ENCODE results near the gene APBA1. TPM values are rescaled to one million over a fixed set of nuclear protein-coding genes. Genes with fewer than 3 reads are reported as not detected.

APBA1 gene
- total RNA-seq, 1 experiment from 2014 or later, result 0.05 TPM

- in situ Hi-C loops (cut with HindIII; ENCODE audit: low pct_unique_long_range_greater_than_20kb, low sequenced_read_pairs) (no loop called here), intact Hi-C loops (cut with micrococcal nuclease; ENCODE audit: unreplicated experiment) (no loop called here)
- ChIA-PET POLR2A (no interaction called here), CTCF (no interaction called here)
- H3K27ac ChIP-seq (ENCODE audit: low read length), result no peak overlapping the region
- H3K36me3 ChIP-seq (ENCODE audit: control insufficient read depth, insufficient read depth, low read length), result no peaks in the 10 kb centered on the region
- H3K27me3 ChIP-seq (ENCODE audit: control insufficient read depth, insufficient read depth, low read length), result no peaks in the 10 kb centered on the region
- no peak for DNase-seq (ENCODE audit: low read depth, low spot score)
- BruUV-seq (replicated peaks), result no TSS peak
- no peaks in the 10 kb centered on the region for H3K4me1 ChIP-seq (ENCODE audit: control insufficient read depth, insufficient read depth, low read length)
- no peak for ATAC-seq
- TF ChIP-seq CTCF (IDR thresholded peaks at IDR 0.05) (no peak), SIN3A (IDR thresholded peaks at IDR 0.05; ENCODE audit: borderline replicate concordance, insufficient read depth, low read depth, low read length) (no peak), REST (IDR thresholded peaks at IDR 0.05; ENCODE audit: insufficient read depth in 1 of 2, low read depth in 2 of 2, low read length in 1 of 2) (no peak), POLR2AphosphoS5 (IDR thresholded peaks at IDR 0.05; ENCODE audit: low read depth, low read length) (no peak), TCF7L2 (IDR thresholded peaks at IDR 0.05; ENCODE audit: low read depth, low read length) (no peak)
- H3K4me3 ChIP-seq (ENCODE audit: low read depth in 2 of 2, low read length in 2 of 2), result no peak overlapping the region
- H3K9me3 ChIP-seq (ENCODE audit: control insufficient read depth, insufficient read depth, low read depth, low read length), result no peaks in the 10 kb centered on the region
These were observed 203.8 kb downstream of the APBA1 start for GRCh38 chr9:69468380-69468779.

- ATAC-seq, result no peak
- ChIA-PET POLR2A (no interaction called here), CTCF (interaction anchor here (0.6 kb wide), 1 partner anchor 206 kb away, joined by 3 read pairs; the partner anchor contains the start of gene APBA1)
- no peak overlapping the region for H3K27ac ChIP-seq (ENCODE audit: low read length)
- DNase-seq (ENCODE audit: low read depth, low spot score), result no peak
- H3K36me3 ChIP-seq (ENCODE audit: control insufficient read depth, insufficient read depth, low read length), result no peaks in the 10 kb centered on the region
- no peak for TF ChIP-seq POLR2AphosphoS5 (IDR thresholded peaks at IDR 0.05; ENCODE audit: low read depth, low read length)
- no peak for TF ChIP-seq CTCF (IDR thresholded peaks at IDR 0.05)
- TF ChIP-seq TCF7L2 (IDR thresholded peaks at IDR 0.05; ENCODE audit: low read depth, low read length), result no peak
- no peak for TF ChIP-seq SIN3A (IDR thresholded peaks at IDR 0.05; ENCODE audit: borderline replicate concordance, insufficient read depth, low read depth, low read length)
- no peak for TF ChIP-seq REST (IDR thresholded peaks at IDR 0.05; ENCODE audit: insufficient read depth in 1 of 2, low read depth in 2 of 2, low read length in 1 of 2)
- no peaks in the 10 kb centered on the region for H3K27me3 ChIP-seq (ENCODE audit: control insufficient read depth, insufficient read depth, low read length)
- BruUV-seq (replicated peaks), result no TSS peak
- H3K4me3 ChIP-seq (ENCODE audit: low read depth in 2 of 2, low read length in 2 of 2), result no peak overlapping the region
- in situ Hi-C loops (cut with HindIII; ENCODE audit: low pct_unique_long_range_greater_than_20kb, low sequenced_read_pairs) (no loop called here), intact Hi-C loops (cut with micrococcal nuclease; ENCODE audit: unreplicated experiment) (no loop called here)
- H3K9me3 ChIP-seq (ENCODE audit: control insufficient read depth, insufficient read depth, low read depth, low read length), result no peaks in the 10 kb centered on the region
- H3K4me1 ChIP-seq (ENCODE audit: control insufficient read depth, insufficient read depth, low read length), result no peaks in the 10 kb centered on the region
These were observed 206.0 kb downstream of the APBA1 start for GRCh38 chr9:69466151-69466550.
